Stromal cell of bone marrow (primary cell): ENCODE data around the gene SCN4B.

Experiments used
- DNase-seq: peaks from one replicate; pipeline ENCODE4 v3.0.0-alpha.2; 2012; ENCODE audit warnings: low read depth

The SCN4B gene

GRCh38 chr11:118099838-118100556 lies 52.6 kb downstream of the SCN4B start:
- DNase-seq: no peak

- no peak for DNase-seq
These were observed 53.4 kb downstream of the SCN4B start for GRCh38 chr11:118098996-118099837.

- DNase-seq: no peak
These were observed 56.7 kb downstream of the SCN4B start for GRCh38 chr11:118095967-118096367.

GRCh38 chr11:118095493-118095892 lies 57.1 kb downstream of the SCN4B start:
- DNase-seq: no peak

- DNase-seq: no peak
These were observed 59.6 kb downstream of the SCN4B start for GRCh38 chr11:118092907-118093571.

GRCh38 chr11:118091690-118092089 lies 60.9 kb downstream of the SCN4B start:
- no peak for DNase-seq

GRCh38 chr11:118090545-118091162 lies 62.0 kb downstream of the SCN4B start:
- no peak for DNase-seq

GRCh38 chr11:118088531-118088930 lies 64.1 kb downstream of the SCN4B start:
- DNase-seq: no peak

- DNase-seq: no peak
These were observed 64.7 kb downstream of the SCN4B start for GRCh38 chr11:118087931-118088330.

GRCh38 chr11:118086913-118087768 lies 65.5 kb downstream of the SCN4B start, which contains the start of gene SMIM35:
SMIM35 (minus strand) TSS chr11:118086963; CDS start chr11:118086757, 206 bp downstream.
- no peak for DNase-seq

GRCh38 chr11:118084656-118085055 lies 68.0 kb downstream of the SCN4B start:
- DNase-seq: no peak

- DNase-seq: no peak
These were observed 68.4 kb downstream of the SCN4B start for GRCh38 chr11:118084247-118084646.
